NOMO-1 treated with dmso at 0.1 percent for 144 hours (cell line): Measurements from ENCODE around the gene LYPD4.

Source experiments
- DNase-seq: peaks from one replicate; lab custom pipeline; 2025; ENCODE audit not compliant: unreplicated experiment; lab: John Stamatoyannopoulos, UW

LYPD4 gene

GRCh38 chr19:41853344-41853743 is 8.9 kb upstream of the LYPD4 start:
- no peak for DNase-seq

DNA sequence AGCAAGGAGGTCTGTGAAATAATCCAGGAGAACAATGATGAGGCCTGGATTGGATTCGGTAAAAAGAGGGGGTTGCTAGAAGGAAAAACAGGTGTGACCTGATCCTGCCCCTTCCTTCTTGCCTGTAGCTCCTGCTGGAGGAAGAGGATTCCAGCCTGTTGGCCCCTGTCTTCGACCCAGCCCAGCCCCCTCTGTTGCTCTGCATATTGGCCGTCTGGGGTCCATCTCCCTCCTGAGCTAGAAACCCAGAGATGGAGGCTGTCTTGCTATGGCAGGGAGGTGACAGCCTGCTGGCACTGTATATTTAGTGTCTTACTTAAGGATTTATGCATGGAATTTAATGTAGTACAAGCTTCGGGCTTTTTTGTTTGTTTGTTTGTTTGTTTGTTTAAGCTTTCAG is 7.0 kb upstream of the LYPD4 start:
- no peak for DNase-seq

GRCh38 chr19:41850381-41850780 is 5.9 kb upstream of the LYPD4 start:
- DNase-seq = no peak

DNA sequence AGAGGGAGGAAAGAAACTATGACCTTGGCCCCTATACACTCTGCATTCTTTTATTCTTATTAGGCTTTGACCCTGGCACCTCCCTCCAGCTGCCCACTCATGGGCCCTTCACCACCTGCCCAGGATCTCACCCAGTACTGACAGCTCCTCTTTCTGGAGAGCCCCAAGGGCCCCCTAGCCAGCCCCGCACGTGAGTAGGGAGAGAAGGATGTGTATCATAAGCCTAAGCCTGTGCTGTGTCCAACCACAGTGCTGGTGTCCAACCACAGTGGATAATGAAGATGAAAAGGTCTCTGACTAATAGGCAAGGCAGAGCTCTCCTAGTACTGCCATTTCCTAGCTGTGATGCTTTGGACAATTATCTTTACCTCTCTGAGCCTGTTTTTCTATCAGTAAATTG is 4.6 kb upstream of the LYPD4 start:
- DNase-seq = no peak

- DNase-seq = no peak
Observed at GRCh38 chr19:41848666-41849065, 4.2 kb upstream of the LYPD4 start.

GRCh38 chr19:41847351-41848105 is 3.0 kb upstream of the LYPD4 start:
- no peak for DNase-seq

- no peak for DNase-seq
Observed at GRCh38 chr19:41845051-41845590, 638 bp upstream of the LYPD4 start.

DNA sequence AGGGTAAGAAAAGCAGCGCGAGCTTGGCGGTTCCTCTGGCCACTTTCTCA is 343 bp upstream of the LYPD4 start, which contains the start of gene DMRTC2:
Gene DMRTC2, plus strand, starts transcription at position 42 of the 50 bp plus-strand sequence. CDS start 2,387 bp downstream, outside the sequence.
- DNase-seq = no peak

DNA sequence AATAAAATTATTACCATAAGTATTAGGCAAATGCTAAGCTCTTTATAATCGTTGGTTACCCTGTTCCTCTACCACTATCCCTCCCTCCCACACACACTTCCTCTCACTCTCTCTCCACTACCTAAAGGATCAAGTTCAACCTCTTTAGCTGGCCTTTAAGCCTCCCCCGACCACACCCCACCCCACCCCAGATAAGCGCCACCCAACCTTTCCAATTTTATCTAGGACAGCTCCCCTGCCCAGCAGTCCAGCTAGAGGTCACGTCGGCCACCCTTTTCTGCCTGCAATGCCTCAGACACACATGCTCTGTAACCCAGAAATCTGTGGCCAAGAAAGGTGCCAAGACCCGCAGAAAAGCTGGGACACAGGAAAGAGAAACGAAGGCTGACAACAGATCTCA is 1.1 kb downstream of the LYPD4 start:
- DNase-seq = no peak

DNA sequence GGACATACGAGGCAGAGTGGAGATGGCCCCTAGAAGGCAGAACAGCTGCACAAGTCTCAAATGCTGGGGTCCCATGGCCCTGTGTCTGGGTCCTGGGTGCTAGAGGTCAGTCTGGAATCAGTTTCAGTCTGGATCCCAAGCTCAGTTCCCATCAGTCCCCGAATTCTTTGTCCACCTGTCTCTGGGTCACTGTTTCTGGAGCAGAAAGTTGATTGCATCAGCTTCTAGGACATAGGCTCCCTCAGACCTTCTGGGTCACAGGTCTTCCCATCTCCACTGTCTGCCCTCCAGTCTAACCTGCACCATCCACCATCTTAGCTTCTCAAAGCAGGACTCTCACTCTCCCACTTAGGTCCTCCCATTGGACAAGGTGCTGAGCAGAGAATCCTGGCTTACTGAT is 5.3 kb downstream of the LYPD4 start:
- no peak for DNase-seq

- no peak for DNase-seq
Observed at GRCh38 chr19:41837981-41838708, 6.3 kb downstream of the LYPD4 start.

DNA sequence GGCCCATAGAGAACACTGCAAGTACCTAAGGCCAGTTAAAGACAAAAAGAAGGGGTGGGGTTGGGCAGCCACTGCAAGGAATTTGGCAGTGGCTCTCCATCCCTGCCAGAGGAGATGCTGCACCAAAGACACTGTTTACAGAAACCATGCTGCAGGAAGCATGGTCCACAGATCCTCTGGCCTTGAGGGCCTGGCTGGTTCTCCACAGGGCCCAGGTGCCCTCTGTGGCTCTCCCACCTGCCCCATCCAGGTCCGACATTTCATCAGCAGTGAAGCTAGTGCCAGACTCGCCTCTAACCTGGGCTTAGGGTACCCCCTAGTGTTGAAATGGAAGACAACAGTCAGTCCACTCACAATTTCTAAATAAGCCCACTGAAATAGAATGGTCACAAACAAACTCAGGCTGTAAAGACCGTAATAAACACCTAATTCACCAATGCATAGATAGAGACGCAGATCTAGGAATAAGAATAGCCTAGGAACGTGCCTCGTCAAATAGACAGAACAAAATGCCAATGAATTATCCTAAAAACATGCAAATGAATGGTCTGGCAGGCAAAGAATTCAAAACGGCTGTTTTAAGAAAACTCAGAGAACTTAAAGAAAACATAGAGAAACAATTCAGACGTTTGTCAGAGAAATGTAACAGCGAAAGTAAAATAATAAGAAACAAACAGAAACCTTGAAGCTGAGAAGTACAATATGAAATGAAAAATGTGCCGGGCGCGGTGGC is 23.3 kb downstream of the LYPD4 start:
- peak; percentile 32 for DNase-seq

DNA sequence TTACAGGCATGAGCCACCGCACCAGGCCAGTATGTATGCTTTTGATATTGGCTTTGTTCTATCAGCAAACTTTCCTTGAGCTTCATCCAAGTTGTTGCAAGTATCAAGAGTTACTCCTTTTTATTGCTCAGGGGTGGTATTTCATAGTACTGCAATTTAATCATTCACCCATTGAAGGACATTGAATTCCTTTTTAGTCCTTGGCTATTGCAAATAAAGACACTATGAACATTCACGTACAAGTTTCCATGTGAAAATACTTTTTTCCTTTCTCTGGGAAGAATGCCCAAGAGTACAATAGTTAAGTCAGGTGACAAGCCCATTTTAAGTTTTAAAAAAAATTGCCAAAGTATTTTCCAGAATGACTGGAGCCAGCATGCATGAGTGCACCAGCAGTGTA is 27.7 kb downstream of the LYPD4 start:
- DNase-seq = no peak

DNA sequence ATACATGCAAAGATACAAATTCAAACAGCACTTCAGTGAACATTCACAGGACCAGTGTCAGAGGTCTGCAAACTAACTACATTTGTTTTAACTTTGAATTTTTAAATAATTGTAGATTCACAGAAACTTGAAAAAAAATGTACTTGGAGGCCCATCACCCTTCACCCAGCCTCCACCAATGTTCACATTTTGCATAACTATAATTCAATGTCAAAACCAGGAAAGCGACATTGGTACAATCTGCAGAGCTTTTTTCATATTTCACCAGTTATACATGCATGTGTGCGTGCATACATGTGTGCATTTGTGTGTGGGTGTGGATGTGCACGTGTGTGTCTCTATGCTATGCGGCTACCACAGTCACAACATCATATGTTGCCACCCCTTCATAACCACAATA is 29.2 kb downstream of the LYPD4 start:
- DNase-seq = no peak

DNA sequence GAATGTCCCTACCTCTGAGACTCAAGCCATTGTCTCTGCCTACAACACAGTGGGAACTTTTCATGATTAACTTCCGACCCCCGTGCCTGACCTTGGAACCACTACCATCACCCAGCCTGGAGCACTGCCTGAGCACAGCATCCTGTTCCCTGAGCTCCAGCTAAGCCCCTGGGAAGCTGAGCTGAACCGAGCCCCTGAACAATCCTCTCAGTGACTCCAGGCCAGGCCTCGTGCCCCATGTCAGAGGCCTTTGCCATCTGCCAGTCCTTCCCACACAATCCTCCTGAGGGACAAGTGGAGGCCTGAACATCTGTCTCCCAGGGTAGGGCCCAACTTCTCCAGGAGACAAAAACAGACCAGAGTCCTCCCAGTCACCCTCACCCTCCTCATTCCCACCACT is 30.6 kb downstream of the LYPD4 start:
- DNase-seq = no peak

DNA sequence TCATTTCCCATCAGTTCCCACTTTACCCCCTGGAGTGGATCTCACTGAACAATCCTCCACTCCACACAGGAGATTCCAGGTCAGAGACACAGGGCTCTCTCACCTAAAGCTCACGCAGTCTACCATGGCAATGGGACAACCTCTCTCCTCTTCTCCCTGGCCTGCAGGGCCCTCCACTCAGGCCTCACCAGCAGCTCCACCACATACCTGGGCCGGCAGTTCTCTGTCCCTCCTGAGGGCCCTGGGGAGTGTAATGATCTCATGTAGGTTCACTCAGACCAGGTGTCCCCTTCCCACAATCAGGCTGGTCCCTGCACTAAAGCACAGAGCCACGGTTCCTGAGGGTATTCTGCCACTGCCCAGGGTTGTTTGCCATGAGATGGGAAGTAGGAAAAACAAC is 32.5 kb downstream of the LYPD4 start:
- DNase-seq = no peak

- peak; percentile 74 for DNase-seq
Observed at GRCh38 chr19:41811036-41811435, 33.4 kb downstream of the LYPD4 start.

- no peak for DNase-seq
Observed at GRCh38 chr19:41810301-41810700, 34.2 kb downstream of the LYPD4 start.

- peak; percentile 79 for DNase-seq
Observed at GRCh38 chr19:41808663-41809566, 35.6 kb downstream of the LYPD4 start.

- DNase-seq = no peak
Observed at GRCh38 chr19:41807176-41807575, 37.3 kb downstream of the LYPD4 start.

- no peak for DNase-seq
Observed at GRCh38 chr19:41804336-41804735, 40.1 kb downstream of the LYPD4 start.
